Testis (tissue), 2 donors: ENCODE measurements around the gene H2BK1.

Source experiments
- CTCF ChIP-seq, 3 experiments: fragments of 450-650 bp in 2 of 3; fragments of 200-600 bp in 1 of 3; sonication (generic) in 1 of 3; IDR thresholded peaks; one replicate each; pipeline ENCODE4 v1.5.1; 2016 to 2019; ENCODE audit warnings: antibody characterized with exemption in 3 of 3, mild to moderate bottlenecking in 2 of 3, moderate library complexity in 1 of 3
- POLR2A ChIP-seq: fragments of 450-650 bp; IDR thresholded peaks from one replicate; pipeline ENCODE4 v1.6.1; 2017; ENCODE audit warnings: antibody characterized with exemption, mild to moderate bottlenecking, moderate library complexity

DNA sequence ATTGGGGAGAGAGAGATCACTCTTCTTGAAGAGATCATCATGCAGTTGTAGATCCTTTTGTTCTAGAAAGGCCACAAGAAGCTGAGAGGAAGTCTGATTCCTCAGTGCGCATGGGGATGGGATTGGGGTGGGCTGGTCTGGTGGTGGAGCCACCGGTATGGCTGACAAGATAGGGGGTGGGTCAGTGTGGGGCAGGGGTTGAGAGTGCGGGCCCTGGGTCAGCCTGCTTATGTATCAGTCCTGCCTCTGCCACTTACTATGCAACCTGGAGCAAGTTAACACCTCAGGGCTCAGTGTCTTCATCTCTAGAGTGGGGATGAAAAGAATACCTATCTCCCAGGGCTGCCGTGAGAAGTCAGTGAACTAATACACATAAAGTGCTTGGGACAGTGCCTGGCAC lies 30.2 kb upstream of the H2BK1 start:
- TF ChIP-seq CTCF (IDR thresholded peaks at IDR 0.05) (no peak), POLR2A (no peak)
